Urinary bladder (tissue), 4 donors: ENCODE results near the gene GTF2A1. TPM values are rescaled to one million over a fixed set of nuclear protein-coding genes. Genes with fewer than 3 reads are reported as not detected.
A peak's percentile ranks its signal among the peaks of the same experiment; 100 is the strongest.

Experiments
- DNase-seq: peaks from one replicate; pipeline ENCODE4 v3.0.0-alpha.2; 2015; ENCODE audit errors: extremely low spot score
- H3K27ac ChIP-seq: one replicate; pipeline ENCODE4 v1.5.1; 2013; ENCODE audit warnings: low read depth, mild to moderate bottlenecking, moderate library complexity
- H3K36me3 ChIP-seq: one replicate; pipeline ENCODE4 v1.6.1; 2013; ENCODE audit warnings: mild to moderate bottlenecking, moderate library complexity; ENCODE audit not compliant: insufficient read depth
- H3K4me1 ChIP-seq: one replicate; pipeline ENCODE4 v1.6.1; 2013; ENCODE audit warnings: mild to moderate bottlenecking, moderate library complexity; ENCODE audit not compliant: insufficient read depth
- H3K4me3 ChIP-seq: one replicate; pipeline ENCODE4 v1.5.1; 2013; ENCODE audit warnings: low read depth, low read length
- WGBS: extraction: QIAGEN DNeasy Blood & Tissue Kit; methylation state at CpG from one replicate; pipeline ENCODE4 v1.1.7; 2013; 5-methylcytosine and 5-hydroxymethylcytosine counted together
- polyA plus RNA-seq: library from polyadenylated mRNA; stranded (reverse); fragments of 200-250 nt; gene quantifications from one replicate; pipeline ENCODE4 v1.2.3, GENCODE V29; 2013
- total RNA-seq: library from RNA; depleted of rRNA; stranded (reverse); fragments of >200 nt; gene quantifications from one replicate; pipeline ENCODE4 v1.2.3, GENCODE V29; 2014
- donor health status: healthy with polysubstance abuse.
- donor health status: healthy.

GTF2A1 gene
- total and polyA plus RNA-seq, 2 donors, result 12.7 to 44.7 TPM

DNA sequence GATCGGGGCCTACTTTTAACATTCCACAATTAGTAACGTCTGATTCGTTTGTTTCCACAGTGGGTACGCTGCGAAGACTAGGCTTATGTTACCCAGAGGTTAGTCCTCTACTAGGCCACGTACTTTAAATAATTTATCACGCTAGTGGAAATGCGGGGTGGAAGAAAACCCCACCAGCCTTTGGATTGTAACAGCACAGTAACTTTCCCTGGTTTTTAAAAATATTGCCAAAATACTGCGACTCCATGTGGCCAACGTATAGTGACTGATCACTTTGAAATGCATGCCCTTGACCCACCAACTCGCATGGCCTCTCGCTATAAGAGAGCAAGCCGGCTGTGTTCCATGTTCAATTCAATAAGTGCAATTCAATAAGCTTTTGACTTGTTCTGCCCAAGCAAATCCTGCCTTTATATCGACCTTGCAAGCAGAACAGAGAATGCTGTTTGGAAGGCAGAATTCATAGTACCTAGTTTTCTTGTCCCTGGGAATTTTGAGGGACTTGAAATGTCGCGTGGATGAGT lies 882 bp upstream of the GTF2A1 start:
- H3K4me3 ChIP-seq, result peak overlapping the region; percentile 32
- WGBS, result 25% methylated on average over 16 of the region's 16 CpGs
- no peaks in the 10 kb centered on the region for H3K36me3 ChIP-seq
- DNase-seq, result no peak
- H3K27ac ChIP-seq, result peak overlapping the region; percentile 95
- no peaks in the 10 kb centered on the region for H3K4me1 ChIP-seq

DNA sequence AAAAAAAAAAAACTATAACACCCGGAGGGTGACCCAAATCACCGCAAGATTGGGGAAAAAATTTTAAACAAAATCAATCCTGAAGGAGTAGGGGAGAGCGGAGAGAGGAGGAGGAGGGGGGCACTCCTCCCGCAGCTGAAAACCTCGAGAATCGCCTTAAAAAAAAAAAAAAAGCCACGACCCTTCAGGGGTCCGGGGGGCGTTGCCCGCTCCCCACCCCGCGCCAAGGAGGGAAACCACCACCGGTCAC lies 254 bp downstream of the GTF2A1 start:
- WGBS, result under 1% methylated on average over 13 of the region's 13 CpGs
- Histone ChIP-seq H3K36me3 (no peaks in the 10 kb centered on the region), H3K27ac (peak overlapping the region; percentile 98), H3K4me3 (peak overlapping the region; percentile 94), H3K4me1 (no peaks in the 10 kb centered on the region)
- DNase-seq, result no peak

GRCh38 chr14:81219759-81220579 lies 790 bp downstream of the GTF2A1 start:
- no peaks in the 10 kb centered on the region for H3K4me1 ChIP-seq
- under 1% methylated on average over 76 of the region's 84 CpGs for WGBS
- peak overlapping the region; percentile 98 for H3K27ac ChIP-seq
- no peaks in the 10 kb centered on the region for H3K36me3 ChIP-seq
- peak overlapping the region; percentile 94 for H3K4me3 ChIP-seq
- DNase-seq, result no peak

DNA sequence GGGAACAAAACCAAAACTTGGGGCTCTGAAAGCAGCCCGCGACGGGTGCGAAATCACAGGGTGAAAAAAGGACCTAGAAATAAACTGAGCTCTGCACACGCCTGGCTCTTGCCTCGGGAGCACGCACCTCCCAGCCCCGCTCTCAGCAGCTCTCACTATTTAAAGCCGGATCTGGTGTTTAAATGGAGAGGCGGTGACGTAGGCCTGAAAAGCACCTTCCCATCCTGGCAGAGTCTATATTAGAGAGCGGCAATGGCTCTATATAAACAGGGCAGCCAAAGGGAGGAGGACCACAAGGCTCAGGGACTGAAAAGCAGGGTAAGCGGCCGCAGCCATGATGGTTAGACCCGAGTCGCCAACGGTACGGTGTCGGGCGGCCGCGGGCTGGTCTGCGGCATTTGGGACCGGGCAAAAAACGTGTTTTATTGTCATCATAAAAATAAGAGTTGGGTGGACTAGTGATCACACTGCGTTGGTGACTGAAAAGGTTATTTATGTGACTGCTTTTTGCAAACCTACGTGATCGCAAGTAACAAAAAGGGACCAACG lies 1.5 kb downstream of the GTF2A1 start:
- DNase-seq, result peak; percentile 98
- Histone ChIP-seq H3K4me1 (no peaks in the 10 kb centered on the region), H3K36me3 (no peaks in the 10 kb centered on the region), H3K4me3 (peak overlapping the region; percentile 94), H3K27ac (peak overlapping the region; percentile 97)
- under 1% methylated on average over 29 of the region's 29 CpGs for WGBS

DNA sequence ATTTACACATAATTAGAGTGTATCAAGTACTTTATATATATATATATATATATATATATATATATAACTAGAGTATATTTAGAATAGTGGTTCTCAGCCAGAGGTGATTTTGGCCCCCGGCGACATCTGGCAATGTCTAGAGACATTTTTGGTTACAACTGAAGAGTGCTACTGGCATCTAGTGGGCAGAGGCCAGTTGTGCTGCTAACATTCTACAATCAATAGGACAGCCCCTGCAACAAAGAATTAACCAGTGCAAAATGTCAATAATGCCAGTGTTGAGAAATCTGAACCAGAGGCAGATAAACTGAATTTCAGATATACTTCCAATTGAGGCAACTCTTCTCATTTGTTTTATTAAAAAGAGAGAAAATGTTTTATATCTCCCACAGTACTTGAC lies 8.9 kb downstream of the GTF2A1 start:
- no peak for DNase-seq
- WGBS, result 38% methylated on average over 2 of the region's 2 CpGs
- H3K4me3 ChIP-seq, result no peak overlapping the region
- no peaks in the 10 kb centered on the region for H3K4me1 ChIP-seq
- no peaks in the 10 kb centered on the region for H3K36me3 ChIP-seq
- H3K27ac ChIP-seq, result no peak overlapping the region

DNA sequence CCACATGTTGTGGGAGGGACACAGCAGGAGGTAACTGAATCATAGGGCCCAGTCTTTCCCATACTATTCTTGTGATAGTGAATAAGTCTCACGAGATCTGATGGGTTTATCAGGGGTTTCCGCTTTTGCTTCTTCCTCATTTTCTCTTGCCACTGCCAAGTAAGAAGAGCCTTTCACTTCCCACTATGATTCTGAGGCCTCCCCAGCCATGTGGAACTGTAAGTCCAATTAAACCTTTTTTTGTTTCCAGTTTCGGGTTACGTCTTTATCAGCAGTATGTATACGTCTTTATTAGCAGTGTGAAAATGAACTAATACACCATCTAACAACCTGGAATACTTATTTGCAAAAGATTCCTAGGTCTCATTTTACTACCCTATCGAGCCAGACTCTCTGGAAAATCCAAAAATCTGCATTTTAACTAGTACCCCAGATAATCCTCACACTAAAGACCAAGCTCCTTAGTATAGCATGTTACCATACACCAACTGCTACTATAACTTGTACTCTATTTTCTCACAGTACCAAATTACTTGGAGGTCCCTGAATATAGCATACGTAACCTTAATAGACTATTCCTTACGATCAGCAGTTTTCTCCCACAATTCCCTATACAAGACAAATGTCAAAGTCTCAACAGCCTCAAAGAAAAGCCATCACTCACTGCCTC lies 11.5 kb downstream of the GTF2A1 start:
- DNase-seq, result no peak
- Histone ChIP-seq H3K4me3 (no peak overlapping the region), H3K36me3 (no peaks in the 10 kb centered on the region), H3K4me1 (no peaks in the 10 kb centered on the region), H3K27ac (no peak overlapping the region)
- 75% methylated on average over 8 of the region's 8 CpGs for WGBS

- Histone ChIP-seq H3K36me3 (no peaks in the 10 kb centered on the region), H3K4me1 (no peaks in the 10 kb centered on the region), H3K4me3 (no peak overlapping the region), H3K27ac (no peak overlapping the region)
- whole genome bisulfite sequencing, result 95% methylated on average over 8 of the region's 8 CpGs
- no peak for DNase-seq
Observed at GRCh38 chr14:81208489-81208888, 12.3 kb downstream of the GTF2A1 start.

DNA sequence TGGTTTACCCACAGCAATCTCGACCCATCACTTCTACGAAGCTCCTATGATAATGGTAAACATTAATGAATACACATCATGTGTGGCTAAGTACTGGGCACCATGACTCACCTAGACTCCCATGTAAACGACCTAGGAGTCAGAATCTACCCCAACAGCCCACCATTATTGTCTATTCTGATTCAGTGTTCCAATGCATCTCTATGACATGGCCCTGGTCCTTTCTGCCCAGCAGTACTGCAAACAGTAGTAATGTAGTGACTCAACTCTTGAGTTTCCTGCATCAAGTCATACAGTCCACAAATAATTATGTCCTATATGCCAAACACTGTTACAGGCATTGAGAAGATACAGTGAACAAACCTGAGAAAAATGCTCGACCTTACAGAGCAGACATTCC lies 14.6 kb downstream of the GTF2A1 start:
- Histone ChIP-seq H3K4me3 (no peak overlapping the region), H3K36me3 (peaks cover 3% of the 10 kb centered on the region), H3K27ac (no peak overlapping the region), H3K4me1 (no peaks in the 10 kb centered on the region)
- 94% methylated on average over 4 of the region's 4 CpGs for WGBS
- DNase-seq, result no peak

GRCh38 chr14:81205639-81206038 lies 15.1 kb downstream of the GTF2A1 start:
- WGBS, result 94% methylated on average over 4 of the region's 4 CpGs
- Histone ChIP-seq H3K4me1 (no peaks in the 10 kb centered on the region), H3K27ac (no peak overlapping the region), H3K4me3 (no peak overlapping the region), H3K36me3 (peaks cover 3% of the 10 kb centered on the region)
- DNase-seq, result no peak

DNA sequence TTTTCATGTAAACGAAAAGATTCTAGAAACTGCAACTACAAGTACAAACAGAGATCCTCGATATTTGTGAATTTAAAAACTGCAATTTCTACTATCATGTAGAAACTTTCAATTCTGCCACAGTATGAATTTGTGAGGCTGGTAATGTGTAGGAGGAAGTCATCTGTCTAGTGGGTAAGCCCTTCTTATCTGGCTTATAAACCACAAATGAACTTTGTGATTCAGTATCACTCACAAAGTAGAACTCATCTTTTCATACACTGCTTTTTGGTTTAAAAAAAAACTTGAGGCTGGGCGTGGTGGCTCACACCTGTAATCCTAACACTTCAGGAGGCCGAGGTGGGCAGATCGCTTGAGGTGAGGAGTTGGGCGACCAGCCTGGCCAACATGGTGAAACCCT lies 20.7 kb downstream of the GTF2A1 start:
- Histone ChIP-seq H3K36me3 (peaks cover 3% of the 10 kb centered on the region), H3K4me3 (no peak overlapping the region), H3K4me1 (no peaks in the 10 kb centered on the region), H3K27ac (no peak overlapping the region)
- WGBS, result 87% methylated on average over 6 of the region's 6 CpGs
- DNase-seq, result no peak

- WGBS, result 89% methylated on average over 3 of the region's 3 CpGs
- DNase-seq, result no peak
- Histone ChIP-seq H3K4me1 (no peaks in the 10 kb centered on the region), H3K36me3 (peaks cover 3% of the 10 kb centered on the region), H3K27ac (no peak overlapping the region), H3K4me3 (no peak overlapping the region)
Observed at GRCh38 chr14:81199084-81199483, 21.7 kb downstream of the GTF2A1 start.

GRCh38 chr14:81198651-81199050 lies 22.1 kb downstream of the GTF2A1 start:
- Histone ChIP-seq H3K4me1 (no peaks in the 10 kb centered on the region), H3K4me3 (no peak overlapping the region), H3K36me3 (peaks cover 3% of the 10 kb centered on the region), H3K27ac (no peak overlapping the region)
- DNase-seq, result no peak
- 92% methylated on average over 2 of the region's 2 CpGs for WGBS

DNA sequence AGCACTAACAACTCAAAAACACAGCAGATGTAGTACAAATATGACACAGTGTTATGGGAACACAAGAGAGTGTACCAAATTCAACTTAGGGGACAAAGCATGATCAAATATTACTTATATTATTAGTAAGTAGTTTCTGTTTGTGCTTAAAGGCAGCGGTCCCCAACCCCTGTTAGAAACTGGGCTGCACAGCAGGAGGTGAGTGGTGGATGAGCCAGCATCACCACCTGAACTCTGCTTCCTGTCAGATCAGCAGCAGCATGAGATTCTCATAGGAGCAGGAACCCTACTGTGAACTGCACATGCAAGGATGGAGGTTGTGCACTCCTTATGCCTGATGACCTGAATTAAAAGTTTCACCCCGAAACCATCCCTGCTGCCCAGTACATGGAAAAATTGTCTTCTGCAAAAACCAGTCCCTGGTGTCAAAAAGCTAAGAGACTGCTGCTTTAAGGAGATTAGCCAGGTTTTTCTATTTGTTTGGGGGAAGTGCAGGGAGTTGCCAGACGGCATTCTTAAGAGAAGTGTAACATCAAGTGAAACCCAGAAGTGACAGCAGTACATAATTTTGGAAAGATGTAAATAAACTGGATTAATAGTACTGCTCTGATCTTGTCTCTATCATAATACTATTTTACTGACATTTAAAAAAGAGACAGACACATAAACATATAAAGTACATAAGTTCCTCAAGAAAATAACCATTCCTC lies 26.7 kb downstream of the GTF2A1 start:
- DNase-seq, result no peak
- no peak overlapping the region for H3K4me3 ChIP-seq
- WGBS, result 85% methylated on average over 3 of the region's 3 CpGs
- H3K36me3 ChIP-seq, result peaks cover 3% of the 10 kb centered on the region
- no peak overlapping the region for H3K27ac ChIP-seq
- no peaks in the 10 kb centered on the region for H3K4me1 ChIP-seq
